ENCODE data around the gene NAA40. TPM values are rescaled to one million over a fixed set of nuclear protein-coding genes. Genes with fewer than 3 reads are reported as not detected.

The NAA40 gene
- total and polyA plus RNA-seq, 12 donors = 13.0 to 38.8 (median 19.7) TPM

DNA sequence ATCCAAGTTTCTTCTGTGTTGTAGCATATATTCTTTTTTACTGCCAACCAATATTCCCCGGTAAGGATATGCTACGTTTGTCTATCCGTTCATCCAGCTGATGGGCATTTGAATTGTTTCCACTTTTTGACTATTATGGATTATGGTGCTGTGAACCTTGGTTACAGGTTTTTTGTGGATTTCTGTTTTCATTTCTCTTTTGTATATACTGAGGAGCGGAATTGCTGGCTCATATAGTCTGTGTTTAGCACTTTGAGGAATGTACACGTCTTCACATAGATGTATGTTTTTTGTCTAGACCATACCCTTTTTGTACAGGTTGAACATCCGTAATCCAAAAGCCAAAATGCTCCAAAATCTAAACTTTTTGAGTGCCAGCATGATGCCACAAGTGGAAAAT, 45.4 kb upstream of the NAA40 start:
- peaks cover 10 to 52% (median 37%) of the 10 kb centered on the region in 9 donors for H3K4me1 ChIP-seq
- no peak overlapping the region for H3K27ac ChIP-seq
- DNase-seq (no peak), ATAC-seq (no peak)
- TF ChIP-seq, protein P1, sequence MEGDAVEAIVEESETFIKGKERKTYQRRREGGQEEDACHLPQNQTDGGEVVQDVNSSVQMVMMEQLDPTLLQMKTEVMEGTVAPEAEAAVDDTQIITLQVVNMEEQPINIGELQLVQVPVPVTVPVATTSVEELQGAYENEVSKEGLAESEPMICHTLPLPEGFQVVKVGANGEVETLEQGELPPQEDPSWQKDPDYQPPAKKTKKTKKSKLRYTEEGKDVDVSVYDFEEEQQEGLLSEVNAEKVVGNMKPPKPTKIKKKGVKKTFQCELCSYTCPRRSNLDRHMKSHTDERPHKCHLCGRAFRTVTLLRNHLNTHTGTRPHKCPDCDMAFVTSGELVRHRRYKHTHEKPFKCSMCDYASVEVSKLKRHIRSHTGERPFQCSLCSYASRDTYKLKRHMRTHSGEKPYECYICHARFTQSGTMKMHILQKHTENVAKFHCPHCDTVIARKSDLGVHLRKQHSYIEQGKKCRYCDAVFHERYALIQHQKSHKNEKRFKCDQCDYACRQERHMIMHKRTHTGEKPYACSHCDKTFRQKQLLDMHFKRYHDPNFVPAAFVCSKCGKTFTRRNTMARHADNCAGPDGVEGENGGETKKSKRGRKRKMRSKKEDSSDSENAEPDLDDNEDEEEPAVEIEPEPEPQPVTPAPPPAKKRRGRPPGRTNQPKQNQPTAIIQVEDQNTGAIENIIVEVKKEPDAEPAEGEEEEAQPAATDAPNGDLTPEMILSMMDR (IDR thresholded peaks at IDR 0.05) = no peak
- no peak overlapping the region for H3K4me3 ChIP-seq
- no peaks in the 10 kb centered on the region for H3K9me3 ChIP-seq
- intact Hi-C loops (cut with DNase I) = no loop called here
- H3K27me3 ChIP-seq = no peaks in the 10 kb centered on the region
- peaks cover 0 to 58% (median 19%) of the 10 kb centered on the region in 9 donors for H3K36me3 ChIP-seq
- WGBS, 2 donors = 97 to 99% methylated on average over 6 of the region's 6 CpGs

DNA sequence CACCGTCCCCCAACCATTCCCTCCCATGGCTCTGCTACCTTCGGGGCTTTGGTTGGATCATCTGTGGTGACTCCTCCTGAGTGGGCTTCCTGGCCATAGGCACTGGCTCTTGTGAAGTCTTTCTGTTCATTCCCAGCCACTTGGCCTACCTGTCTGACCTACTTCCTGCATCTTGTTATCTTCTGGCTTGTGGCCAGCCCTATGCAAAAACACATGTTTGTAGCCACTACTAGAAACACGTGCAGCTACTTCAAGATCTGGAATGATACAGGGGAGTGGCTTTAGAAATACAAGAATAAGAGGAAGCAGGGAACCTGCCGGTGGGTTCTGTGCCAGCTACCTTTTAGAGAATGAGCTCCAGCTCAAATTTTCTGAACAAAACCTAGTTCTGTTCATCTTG, 42.7 kb upstream of the NAA40 start:
- DNase-seq (no peak), ATAC-seq (no peak)
- Histone ChIP-seq H3K4me3 (no peak overlapping the region), H3K4me1 (peaks cover 0 to 34% (median 16%) of the 10 kb centered on the region in 9 donors), H3K9me3 (no peaks in the 10 kb centered on the region), H3K27ac (no peak overlapping the region), H3K27me3 (no peaks in the 10 kb centered on the region), H3K36me3 (peaks cover 0 to 79% (median 46%) of the 10 kb centered on the region in 9 donors)
- 55% methylated on average over 4 of the region's 4 CpGs for WGBS, 2 donors
- intact Hi-C loops (cut with DNase I) = loop anchor here in 1 of 10 donors (5.0 kb wide), 1 partner anchor 1239 kb away; no protein-coding TSS in a partner anchor
- TF ChIP-seq, protein P1 (IDR thresholded peaks at IDR 0.05) = no peak

DNA sequence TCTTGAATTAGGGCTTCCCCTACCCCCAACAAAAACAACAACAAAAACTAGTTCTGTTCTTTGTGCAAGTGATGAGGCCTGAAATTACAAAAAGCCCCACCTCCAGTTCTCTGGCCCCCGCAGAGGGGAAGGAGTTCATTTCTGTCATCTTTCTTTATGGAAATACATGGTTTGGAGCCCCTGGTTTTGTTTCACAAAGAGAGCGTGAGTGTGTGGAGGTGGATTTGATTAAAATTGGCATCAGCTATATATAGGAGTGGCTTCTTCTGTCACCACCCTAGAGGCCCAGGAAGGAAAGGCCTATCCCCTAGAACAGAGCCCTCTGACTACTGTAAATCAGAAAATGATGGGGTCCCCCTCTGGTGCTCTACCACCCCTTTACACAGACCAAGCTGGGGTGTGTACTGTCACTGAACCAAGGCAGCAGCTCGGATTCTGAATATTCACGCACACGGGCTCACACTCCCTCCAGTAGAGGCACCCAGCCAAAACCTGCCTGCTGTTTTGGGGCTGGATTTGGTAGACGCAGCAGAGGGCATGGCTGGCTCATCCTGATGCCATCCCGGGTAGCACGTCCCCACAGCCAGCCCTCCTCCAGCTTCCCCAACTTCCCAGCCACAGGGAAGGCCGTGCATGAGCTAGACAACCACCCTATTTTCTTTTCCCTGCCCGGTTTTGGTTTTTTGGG, 41.2 kb upstream of the NAA40 start:
- Histone ChIP-seq H3K27ac (no peak overlapping the region), H3K36me3 (peaks cover 5 to 90% (median 56%) of the 10 kb centered on the region in 9 donors), H3K4me3 (no peak overlapping the region), H3K27me3 (no peaks in the 10 kb centered on the region), H3K9me3 (no peaks in the 10 kb centered on the region), H3K4me1 (peaks cover 0 to 28% (median 14%) of the 10 kb centered on the region in 9 donors)
- TF ChIP-seq, protein P1 (IDR thresholded peaks at IDR 0.05) = no peak
- ATAC-seq (peak in 4 of 8 donors; percentile 40 to 64 (median 42)), DNase-seq (no peak)
- intact Hi-C loops (cut with DNase I) = loop anchor here in 1 of 10 donors (5.0 kb wide), 1 partner anchor 1240 kb away; no protein-coding TSS in a partner anchor
- 54 to 67% methylated on average over 10 of the region's 10 CpGs for WGBS, 2 donors

DNA sequence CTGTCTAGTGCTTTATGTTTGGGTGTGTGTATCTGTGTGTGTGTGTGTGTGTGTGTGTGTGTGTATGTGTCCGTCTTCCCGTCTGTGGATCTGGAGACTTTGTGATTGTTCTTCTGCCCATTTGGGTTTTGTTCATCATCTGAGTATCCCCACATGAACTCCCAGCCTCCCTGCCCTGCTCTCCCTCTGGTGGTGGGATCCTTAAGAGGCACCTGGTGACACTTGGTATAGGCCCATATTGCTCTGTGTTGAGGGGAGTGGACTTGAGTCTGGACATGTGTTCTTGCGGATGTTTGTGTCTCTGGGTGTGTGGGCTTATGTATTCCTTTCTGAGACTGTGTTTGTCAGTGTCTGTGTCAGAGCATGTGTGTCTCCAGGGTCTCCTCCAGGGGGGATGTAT, 37.1 kb upstream of the NAA40 start:
- Histone ChIP-seq H3K4me1 (peaks cover 0 to 19% (median 6%) of the 10 kb centered on the region in 9 donors), H3K36me3 (peaks cover 5 to 100% (median 82%) of the 10 kb centered on the region in 9 donors), H3K9me3 (no peaks in the 10 kb centered on the region), H3K27ac (no peak overlapping the region), H3K27me3 (no peaks in the 10 kb centered on the region), H3K4me3 (no peak overlapping the region)
- intact Hi-C loops (cut with DNase I) = no loop called here
- TF ChIP-seq, protein P1 (IDR thresholded peaks at IDR 0.05) = peak in 2 of 9 donors; percentile 11 to 18
- ATAC-seq (no peak), DNase-seq (no peak)
- 76 to 78% methylated on average over 3 of the region's 3 CpGs for WGBS, 2 donors
